Hypothalamus (tissue), 51 donors: ENCODE results near the gene ACTG1.

Source experiments
- DNase-seq, 51 donors: peaks; one replicate each; lab custom pipeline; 2025; lab: John Stamatoyannopoulos, UW

Gene ACTG1

DNA sequence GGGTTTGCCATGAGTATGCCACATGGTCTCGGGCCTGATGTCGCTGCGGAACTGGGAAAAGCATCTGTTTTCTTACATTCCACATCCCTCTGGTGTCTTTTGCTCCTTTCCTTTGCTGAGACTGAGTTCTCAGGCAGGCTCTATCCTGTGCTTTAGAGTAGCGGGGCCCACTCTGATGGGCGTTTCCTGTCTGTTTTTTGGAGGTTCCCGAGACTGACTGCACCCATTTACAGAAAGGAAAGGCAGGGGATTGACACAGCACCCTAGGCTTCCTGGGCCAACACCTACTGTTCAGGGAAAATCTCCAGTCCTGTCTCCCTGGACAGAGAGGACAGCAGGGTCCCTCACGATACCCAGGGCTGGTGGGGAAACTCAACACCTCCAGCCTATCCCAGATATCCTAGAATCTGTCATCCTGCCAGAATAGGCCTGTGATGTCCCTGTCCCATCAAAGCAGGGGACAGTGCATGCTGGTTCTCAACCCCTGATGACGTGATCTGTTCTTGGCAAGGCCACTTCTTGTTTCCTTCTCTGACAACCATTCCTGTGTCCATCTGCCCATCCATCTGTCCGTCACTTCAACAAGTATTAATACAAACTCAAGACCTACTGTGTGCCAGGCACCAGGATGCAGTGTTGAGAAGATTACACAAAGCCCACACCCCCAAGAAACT, 42.2 kb downstream of the ACTG1 start:
- peak in 3 of 51 donors; percentile 8 to 42 (median 33) for DNase-seq

GRCh38 chr17:81469266-81469665, 43.3 kb downstream of the ACTG1 start:
- DNase-seq, result no peak

- no peak for DNase-seq
Measured at GRCh38 chr17:81468770-81469121, 43.9 kb downstream of the ACTG1 start.

GRCh38 chr17:81468111-81468769, 44.4 kb downstream of the ACTG1 start:
- DNase-seq, result peak in 1 of 51 donors; percentile 18

DNA sequence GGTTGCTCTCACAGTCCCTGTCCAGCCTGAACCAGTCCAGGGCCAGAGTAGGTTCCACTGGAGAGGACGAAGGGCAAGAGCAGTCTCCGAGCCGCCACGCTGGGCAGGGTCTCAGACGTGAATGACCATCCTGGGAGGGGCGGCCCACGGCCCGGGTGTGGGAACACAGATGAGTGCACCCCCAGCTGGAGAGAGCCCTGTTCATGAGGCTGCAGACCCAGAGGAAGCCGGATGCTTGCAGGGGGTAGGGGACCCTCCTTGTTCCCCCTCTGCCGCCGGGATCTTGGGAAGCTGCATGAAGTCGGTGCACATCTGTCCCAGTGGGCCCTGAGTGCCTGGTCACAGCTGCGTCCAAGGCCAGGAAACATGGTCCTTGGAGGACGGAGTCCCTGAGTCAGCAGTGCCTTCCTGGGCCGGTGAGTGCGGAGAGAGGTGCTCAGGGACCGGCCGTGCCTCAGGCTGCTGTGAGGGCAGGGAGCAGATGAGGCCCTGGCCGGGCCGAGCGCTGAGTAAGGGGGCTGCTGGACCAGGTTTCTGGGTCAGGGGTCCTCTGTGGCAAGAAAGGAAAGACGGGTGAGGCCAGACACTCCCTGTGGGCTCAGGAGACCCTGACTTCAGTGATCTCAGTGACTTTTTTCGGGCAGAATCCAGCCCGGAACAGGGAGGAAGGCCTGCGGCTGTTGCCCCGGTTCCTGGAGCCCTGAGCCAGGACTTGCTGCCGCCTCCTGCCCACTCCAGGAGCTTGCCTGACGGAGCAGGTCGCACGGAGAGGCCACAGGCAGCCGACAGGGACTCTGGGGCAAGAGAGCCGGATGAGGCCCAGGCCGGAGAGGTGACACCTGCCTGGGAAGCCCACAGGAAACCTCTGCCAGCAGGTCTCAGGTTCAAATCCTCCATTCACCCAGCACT, 45.8 kb downstream of the ACTG1 start:
- no peak for DNase-seq

- DNase-seq, result no peak
Measured at GRCh38 chr17:81465910-81466309, 46.7 kb downstream of the ACTG1 start.

DNA sequence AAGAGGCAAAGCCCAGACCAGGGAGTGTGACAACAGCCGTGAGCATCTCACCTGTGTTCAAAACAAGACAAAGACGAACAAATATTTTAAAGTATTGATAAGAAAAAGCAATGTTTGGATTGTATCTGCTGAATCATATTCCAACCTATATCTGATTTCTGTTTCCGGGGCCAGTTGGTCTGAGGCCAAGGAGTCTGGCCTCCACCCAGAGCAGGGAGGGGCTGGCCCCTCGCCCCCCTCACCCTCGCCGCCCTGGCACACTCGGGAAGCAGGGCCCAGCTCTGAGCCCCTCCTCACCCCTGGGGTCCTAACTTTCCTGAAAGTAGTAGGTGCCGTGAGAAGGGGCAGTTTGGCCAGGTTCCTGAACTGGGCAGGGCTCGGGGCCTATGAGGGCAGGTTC, 48.0 kb downstream of the ACTG1 start:
- no peak for DNase-seq

- DNase-seq, result no peak
Measured at GRCh38 chr17:81463506-81463905, 49.1 kb downstream of the ACTG1 start.

DNA sequence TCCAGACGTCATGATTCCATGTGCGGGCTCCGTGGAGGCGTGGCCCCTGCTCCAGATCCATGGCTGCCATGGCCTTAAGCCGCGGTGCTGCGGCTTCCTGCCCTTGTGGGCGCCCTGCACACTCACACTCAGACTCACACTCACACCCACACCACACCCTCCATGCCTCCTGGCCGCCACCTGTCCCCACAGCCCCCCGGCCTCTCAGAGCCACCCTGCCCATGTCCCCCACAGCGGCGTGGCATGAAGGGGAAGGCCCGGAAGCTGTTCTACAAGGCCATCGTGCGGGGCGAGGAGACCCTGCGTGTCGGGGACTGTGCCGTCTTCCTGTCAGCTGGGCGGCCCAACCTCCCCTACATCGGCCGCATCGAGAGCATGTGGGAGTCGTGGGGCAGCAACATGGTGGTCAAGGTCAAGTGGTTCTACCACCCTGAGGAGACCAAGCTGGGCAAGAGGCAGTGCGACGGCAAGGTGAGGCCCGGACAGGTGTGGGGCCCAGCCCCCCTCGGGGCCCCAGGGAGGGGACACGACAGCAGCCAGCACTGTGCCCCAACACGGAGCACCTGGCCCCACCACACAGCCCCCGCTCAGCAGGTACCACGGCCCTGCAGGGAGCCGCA, 50.0 kb downstream of the ACTG1 start:
- no peak for DNase-seq

DNA sequence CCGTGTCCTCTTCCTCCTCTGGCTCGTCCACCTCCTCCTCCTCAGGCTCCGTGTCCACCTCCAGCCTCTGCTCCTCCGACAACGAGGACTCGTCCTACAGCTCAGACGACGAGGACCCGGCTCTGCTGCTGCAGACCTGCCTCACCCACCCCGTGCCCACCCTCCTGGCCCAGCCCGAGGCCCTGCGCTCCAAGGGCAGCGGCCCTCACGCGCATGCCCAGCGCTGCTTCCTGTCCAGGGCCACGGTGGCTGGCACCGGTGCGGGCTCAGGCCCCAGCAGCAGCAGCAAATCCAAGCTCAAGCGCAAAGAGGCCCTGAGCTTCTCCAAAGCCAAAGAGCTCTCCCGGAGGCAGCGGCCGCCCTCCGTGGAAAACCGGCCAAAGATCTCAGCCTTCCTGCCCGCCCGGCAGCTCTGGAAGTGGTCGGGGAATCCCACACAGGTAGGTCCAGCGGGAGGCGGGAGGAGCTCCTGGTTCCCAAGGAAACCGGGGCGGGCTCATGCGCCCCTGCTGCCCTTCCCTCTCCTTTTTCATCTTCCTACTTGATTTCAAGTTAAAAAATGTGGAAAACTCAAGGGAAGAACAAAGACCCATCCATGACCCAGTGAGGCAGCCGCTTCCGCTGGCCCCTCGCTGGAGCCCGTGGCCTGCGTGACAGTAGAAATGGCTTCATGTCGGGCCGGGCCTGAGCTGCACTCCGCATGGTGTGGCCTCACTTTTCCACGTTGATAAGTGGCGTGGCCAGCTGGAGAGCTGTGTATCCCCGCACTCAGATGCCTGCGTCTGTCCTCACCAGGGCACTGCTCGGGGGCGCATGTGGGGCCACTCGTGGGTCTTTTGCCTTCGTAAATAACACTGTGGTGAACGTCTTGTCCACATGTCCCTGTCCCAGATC, 50.7 kb downstream of the ACTG1 start:
- no peak for DNase-seq

DNA sequence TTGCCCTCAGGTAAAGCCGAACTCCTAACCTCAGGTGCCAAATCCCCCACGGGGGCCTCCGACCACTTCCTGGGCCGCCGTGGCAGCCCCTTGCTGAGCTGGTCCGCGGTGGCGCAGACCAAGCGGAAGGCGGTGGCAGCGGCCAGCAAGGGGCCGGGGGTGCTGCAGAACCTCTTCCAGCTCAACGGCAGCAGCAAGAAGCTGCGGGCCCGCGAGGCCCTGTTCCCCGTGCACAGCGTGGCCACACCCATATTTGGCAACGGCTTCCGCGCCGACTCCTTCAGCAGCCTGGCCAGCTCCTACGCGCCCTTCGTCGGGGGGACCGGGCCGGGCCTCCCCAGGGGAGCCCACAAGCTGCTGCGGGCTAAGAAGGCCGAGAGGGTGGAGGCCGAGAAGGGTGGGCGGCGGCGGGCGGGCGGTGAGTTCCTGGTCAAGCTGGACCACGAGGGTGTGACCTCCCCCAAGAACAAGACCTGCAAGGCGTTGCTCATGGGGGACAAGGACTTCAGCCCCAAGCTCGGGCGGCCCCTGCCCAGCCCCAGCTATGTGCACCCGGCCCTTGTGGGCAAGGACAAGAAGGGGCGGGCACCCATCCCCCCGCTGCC, 51.6 kb downstream of the ACTG1 start:
- DNase-seq, result no peak
